Fibroblast of lung (primary cell): ENCODE data around the gene CNR1. TPM values are rescaled to one million over a fixed set of nuclear protein-coding genes. Genes with fewer than 3 reads are reported as not detected.

Experiments
- DNase-seq, 2 donors: peaks; one replicate each; pipeline versions ENCODE4 v3.0.0 to v3.0.0-alpha.2; 2010; ENCODE audit warnings: low read depth in 2 of 2
- H2AFZ ChIP-seq: 2 replicates; pipeline ENCODE4 v1.5.1; 2012; ENCODE audit warnings: low read length, control low read depth, inconsistent platforms
- H3K27ac ChIP-seq: 2 replicates; pipeline ENCODE4 v1.5.1; 2011; ENCODE audit warnings: low read length, control low read depth; ENCODE audit not compliant: insufficient read depth
- H3K27me3 ChIP-seq: 2 replicates; pipeline ENCODE4 v1.5.1; 2011; ENCODE audit warnings: mild to moderate bottlenecking, low read length; ENCODE audit not compliant: control insufficient read depth, insufficient read depth
- H3K36me3 ChIP-seq: 2 replicates; pipeline ENCODE4 v1.5.1; 2011; ENCODE audit warnings: low read length; ENCODE audit not compliant: control insufficient read depth, insufficient read depth
- H3K4me1 ChIP-seq: 2 replicates; pipeline ENCODE4 v1.5.1; 2011; ENCODE audit warnings: low read length; ENCODE audit not compliant: control insufficient read depth, insufficient read depth; ENCODE audit errors: extremely low read depth
- H3K4me2 ChIP-seq: 2 replicates; pipeline ENCODE4 v1.5.1; 2011; ENCODE audit warnings: low read length, control low read depth; ENCODE audit not compliant: insufficient read depth; ENCODE audit errors: extremely low read depth
- H3K4me3 ChIP-seq, 4 experiments: fragments of 200-600 bp in 1 of 4; sonication (generic) in 1 of 4; replicated peaks in 1 of 4; 2 replicates each; pipeline ENCODE4 v1.5.1; 2011 to 2016; ENCODE audit warnings: low read length in 4 of 4, low read depth in 3 of 4, mild to moderate bottlenecking in 3 of 4, control low read depth in 2 of 4, inconsistent platforms in 1 of 4, mixed read lengths in 1 of 4; ENCODE audit not compliant: insufficient read depth in 1 of 4; ENCODE audit errors: control extremely low read depth in 1 of 4
- H3K79me2 ChIP-seq: 2 replicates; pipeline ENCODE4 v1.5.1; 2012; ENCODE audit warnings: mild to moderate bottlenecking, low read length, inconsistent platforms; ENCODE audit not compliant: control insufficient read depth, insufficient read depth
- H3K9ac ChIP-seq: 2 replicates; pipeline ENCODE4 v1.5.1; 2011; ENCODE audit warnings: mild to moderate bottlenecking, low read length, control low read depth; ENCODE audit not compliant: insufficient read depth
- H3K9me3 ChIP-seq: 2 replicates; pipeline ENCODE4 v1.5.1; 2012; ENCODE audit warnings: low read depth, low read length; ENCODE audit not compliant: control insufficient read depth, insufficient read depth
- H4K20me1 ChIP-seq: 2 replicates; pipeline ENCODE4 v1.5.1; 2011; ENCODE audit warnings: low read length; ENCODE audit not compliant: control insufficient read depth, insufficient read depth; ENCODE audit errors: extremely low read depth
- CTCF ChIP-seq, 2 donors: IDR thresholded peaks in 1 of 2; conservative IDR thresholded peaks in 1 of 2; 1 replicate in 1 of 2; 2 replicates in 1 of 2; pipeline ENCODE4 v1.5.1; 2011 to 2012; ENCODE audit warnings: low read length in 2 of 2, control low read depth in 1 of 2, inconsistent platforms in 1 of 2, low read depth in 1 of 2, mild to moderate bottlenecking in 1 of 2
- EZH2 ChIP-seq: IDR thresholded peaks from 2 replicates; pipeline ENCODE4 v1.5.1; 2012; ENCODE audit warnings: low read length, control low read depth, mild to moderate bottlenecking; ENCODE audit errors: missing control alignments
- polyA plus RNA-seq, 2 donors: library from polyadenylated mRNA; depleted of rRNA in 1 of 2; stranded (reverse) in 1 of 2; unstranded in 1 of 2; fragments of >200 nt; gene quantifications; 2 replicates each; pipeline ENCODE4 v1.2.1, GENCODE V29; 2011 to 2012; ENCODE audit warnings: missing spikeins in 1 of 2
- total RNA-seq: library from RNA; depleted of rRNA; stranded (reverse); fragments of >200 nt; gene quantifications from 2 replicates; pipeline ENCODE4 v1.2.1, GENCODE V29; 2014

The CNR1 gene
- total and polyA plus RNA-seq, 2 donors (not counting 1 experiment from before 2014, with no cell fraction given): not detected

- no peak overlapping the region for H2AFZ ChIP-seq
- H3K4me2 ChIP-seq: no peak overlapping the region
- no peaks in the 10 kb centered on the region for H3K4me1 ChIP-seq
- TF ChIP-seq CTCF (conservative IDR thresholded peaks at IDR 0.05 in 1 of 2, IDR thresholded peaks at IDR 0.05 in 1 of 2; ENCODE audit: low read depth in 1 of 2, low read length in 2 of 2): no peak
- no peak for TF ChIP-seq EZH2
- H4K20me1 ChIP-seq: no peaks in the 10 kb centered on the region
- no peaks in the 10 kb centered on the region for H3K27me3 ChIP-seq
- peak in 1 of 2 donors; percentile 42 for DNase-seq
- H3K4me3 ChIP-seq: no peak overlapping the region
- H3K36me3 ChIP-seq: no peaks in the 10 kb centered on the region
- H3K9me3 ChIP-seq: no peaks in the 10 kb centered on the region
- no peaks in the 10 kb centered on the region for H3K79me2 ChIP-seq
- H3K27ac ChIP-seq: no peak overlapping the region
- no peak overlapping the region for H3K9ac ChIP-seq
Measured at GRCh38 chr6:88105741-88106340, 60.3 kb downstream of the CNR1 start.

Other genes starting within 250 kb of the CNR1 start
- gene SPACA1, start 118.5 kb downstream of the CNR1 start, total RNA-seq: not detected in 2 replicates
- not detected in 2 replicates for gene SPACA1, start 118.5 kb downstream of the CNR1 start, polyA plus RNA-seq